Measurements from ENCODE around the gene PODN.

The PODN gene

DNA sequence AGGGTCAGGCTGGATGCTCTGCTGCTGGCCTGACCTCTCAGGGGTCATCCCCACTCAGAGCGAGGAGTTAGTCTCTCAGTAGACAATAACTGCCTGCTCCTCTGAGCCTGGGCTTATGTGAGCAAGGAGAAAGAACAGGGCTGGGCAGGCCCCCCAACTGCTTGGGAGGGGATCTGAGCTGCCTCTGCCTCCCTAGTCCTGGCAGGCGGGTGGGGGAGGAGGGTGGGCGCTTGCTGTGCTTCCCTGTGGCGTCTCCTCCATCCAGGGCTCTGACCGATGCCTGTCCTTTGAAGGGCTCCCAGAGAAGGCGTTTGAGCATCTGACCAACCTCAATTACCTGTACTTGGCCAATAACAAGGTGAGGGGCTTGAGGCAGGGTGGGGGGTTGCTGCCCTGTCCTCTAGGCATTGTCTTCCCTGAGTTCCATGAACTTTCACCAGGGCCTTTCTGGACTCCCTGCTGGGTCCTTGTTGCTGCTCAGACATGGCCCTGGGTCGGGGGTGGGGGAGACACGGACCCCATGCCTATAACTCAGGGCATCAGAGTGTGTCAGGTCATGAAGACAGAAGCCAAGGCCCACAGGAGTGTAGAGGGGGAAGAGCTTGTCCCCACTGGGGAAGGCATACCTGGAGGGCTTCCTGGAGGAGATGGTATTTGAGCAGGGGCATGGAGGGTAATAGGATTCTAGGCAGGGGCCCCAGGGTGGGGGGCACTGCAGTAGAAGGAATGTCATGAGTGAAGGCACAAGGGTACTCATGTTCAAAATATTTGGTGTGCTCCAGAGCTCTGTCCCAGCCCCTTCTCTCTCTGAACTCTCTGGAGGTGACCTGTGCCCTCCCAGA lies 12.5 kb downstream of the PODN start:
- DNase-seq (ENCODE audit: low read depth in 2 of 2) = no peak

DNA sequence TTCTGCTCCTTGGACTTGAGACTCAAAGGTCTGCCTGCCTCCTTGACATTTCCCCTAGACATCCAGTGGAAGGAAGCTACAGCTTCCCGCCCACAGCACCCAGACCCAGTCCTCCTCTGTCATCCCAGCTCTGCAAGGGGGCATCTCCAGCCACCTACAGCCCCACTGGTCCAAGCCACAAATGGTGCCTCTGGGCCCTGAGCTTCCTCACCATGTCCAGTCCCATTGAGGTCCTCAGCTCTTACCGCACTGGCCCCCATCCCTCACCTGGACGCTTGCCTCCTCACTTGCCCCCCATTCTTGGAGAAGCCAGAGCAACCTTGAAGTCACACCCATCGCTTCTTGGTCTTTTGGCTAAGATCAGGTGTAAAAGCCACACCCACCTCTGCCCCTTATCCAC lies 13.2 kb downstream of the PODN start:
- DNase-seq (ENCODE audit: low read depth in 2 of 2) = no peak

DNA sequence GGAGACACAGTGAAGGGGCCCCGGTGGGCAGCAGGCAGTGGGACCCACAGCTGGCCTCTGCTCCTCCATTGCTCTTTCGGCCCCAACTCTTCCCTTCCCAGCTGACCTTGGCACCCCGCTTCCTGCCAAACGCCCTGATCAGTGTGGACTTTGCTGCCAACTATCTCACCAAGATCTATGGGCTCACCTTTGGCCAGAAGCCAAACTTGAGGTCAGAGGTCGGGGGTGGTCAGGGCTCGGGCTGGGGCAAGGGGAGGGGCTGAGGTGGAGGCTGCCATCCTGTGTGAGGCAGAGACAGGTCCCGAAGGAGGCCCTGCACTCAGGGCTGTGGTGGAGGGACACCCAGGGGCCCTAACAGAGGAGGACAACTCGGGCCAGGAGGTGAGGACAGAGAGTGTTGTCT lies 13.7 kb downstream of the PODN start:
- DNase-seq (ENCODE audit: low read depth in 2 of 2) = no peak

DNA sequence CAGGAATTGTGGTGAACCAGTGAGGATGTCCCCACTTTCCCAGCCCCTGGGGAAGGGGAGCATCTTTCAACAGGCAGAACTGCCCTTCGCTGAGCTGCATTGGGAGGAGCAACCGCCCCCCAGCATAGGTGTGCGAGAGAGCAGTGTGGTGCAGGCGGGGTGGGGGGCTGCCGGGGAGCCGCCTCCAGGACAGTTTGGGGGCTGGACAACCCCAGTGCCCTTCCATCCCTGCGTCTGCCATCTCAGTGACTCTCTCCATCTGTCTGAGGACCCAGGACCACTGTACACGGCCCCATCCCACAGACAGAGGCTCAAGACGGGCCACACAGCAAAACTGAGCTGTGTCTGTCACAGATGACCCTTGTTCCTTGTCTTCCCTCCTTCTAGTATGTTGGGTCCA lies 14.2 kb downstream of the PODN start:
- DNase-seq (ENCODE audit: low read depth in 2 of 2) = no peak

DNA sequence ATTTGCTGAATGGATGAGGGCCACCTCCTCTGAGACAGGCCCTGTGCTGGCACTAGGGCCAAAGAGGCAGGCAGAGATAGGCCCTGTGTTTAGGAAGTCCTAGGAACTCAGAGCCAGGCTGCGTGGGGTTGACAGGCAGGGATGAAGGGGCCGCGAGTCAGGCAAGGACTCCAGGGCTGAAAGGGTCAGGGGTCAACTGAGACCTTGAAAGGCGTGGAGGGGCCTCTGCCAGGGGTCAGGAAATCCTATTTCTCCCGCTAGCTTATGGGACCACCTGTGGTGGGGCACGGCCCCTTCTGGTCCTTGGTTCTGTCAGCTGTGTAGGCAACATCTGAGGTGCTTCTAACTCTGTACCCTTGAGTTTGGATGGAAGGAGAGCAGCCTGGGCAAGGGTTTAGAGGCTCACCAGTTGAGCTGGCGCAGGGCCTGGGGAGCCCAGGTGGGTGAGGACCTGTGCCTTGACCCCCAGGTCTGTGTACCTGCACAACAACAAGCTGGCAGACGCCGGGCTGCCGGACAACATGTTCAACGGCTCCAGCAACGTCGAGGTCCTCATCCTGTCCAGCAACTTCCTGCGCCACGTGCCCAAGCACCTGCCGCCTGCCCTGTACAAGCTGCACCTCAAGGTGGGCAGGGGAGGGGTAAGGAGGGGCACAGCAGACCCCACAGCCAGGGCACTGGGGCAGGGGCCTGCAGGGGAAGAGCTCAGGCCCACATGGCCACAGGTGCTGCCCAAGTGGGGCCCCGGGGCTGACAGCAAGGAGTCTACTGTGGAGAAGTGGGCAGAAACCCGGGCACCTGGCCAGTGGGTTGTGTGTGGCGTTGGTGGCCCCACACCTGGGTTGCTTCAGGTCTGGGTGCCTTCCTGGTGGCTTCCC lies 14.9 kb downstream of the PODN start:
- no peak for DNase-seq (ENCODE audit: low read depth in 2 of 2)

DNA sequence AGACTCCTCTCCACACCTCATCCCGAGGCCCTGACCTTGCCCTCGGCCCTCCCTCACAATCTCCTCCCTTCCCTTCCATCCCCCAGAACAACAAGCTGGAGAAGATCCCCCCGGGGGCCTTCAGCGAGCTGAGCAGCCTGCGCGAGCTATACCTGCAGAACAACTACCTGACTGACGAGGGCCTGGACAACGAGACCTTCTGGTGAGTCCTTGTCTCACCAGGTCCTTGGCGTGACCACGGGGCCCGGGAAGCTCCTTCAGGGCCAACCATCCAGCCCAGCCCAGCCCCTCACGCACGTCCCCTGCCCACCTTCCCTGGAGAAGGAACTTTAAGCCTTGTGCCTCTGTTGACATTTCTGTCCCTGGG lies 15.6 kb downstream of the PODN start:
- DNase-seq (ENCODE audit: low read depth in 2 of 2) = no peak

DNA sequence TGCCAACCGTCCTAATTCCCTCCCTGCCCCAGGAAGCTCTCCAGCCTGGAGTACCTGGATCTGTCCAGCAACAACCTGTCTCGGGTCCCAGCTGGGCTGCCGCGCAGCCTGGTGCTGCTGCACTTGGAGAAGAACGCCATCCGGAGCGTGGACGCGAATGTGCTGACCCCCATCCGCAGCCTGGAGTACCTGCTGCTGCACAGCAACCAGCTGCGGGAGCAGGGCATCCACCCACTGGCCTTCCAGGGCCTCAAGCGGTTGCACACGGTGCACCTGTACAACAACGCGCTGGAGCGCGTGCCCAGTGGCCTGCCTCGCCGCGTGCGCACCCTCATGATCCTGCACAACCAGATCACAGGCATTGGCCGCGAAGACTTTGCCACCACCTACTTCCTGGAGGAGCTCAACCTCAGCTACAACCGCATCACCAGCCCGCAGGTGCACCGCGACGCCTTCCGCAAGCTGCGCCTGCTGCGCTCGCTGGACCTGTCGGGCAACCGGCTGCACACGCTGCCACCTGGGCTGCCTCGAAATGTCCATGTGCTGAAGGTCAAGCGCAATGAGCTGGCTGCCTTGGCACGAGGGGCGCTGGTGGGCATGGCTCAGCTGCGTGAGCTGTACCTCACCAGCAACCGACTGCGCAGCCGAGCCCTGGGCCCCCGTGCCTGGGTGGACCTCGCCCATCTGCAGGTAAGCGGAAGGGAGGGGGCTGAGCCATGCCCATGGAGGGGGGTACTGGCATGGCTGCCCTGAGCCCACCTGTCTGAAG lies 16.5 kb downstream of the PODN start:
- DNase-seq (ENCODE audit: low read depth in 2 of 2) = no peak

DNA sequence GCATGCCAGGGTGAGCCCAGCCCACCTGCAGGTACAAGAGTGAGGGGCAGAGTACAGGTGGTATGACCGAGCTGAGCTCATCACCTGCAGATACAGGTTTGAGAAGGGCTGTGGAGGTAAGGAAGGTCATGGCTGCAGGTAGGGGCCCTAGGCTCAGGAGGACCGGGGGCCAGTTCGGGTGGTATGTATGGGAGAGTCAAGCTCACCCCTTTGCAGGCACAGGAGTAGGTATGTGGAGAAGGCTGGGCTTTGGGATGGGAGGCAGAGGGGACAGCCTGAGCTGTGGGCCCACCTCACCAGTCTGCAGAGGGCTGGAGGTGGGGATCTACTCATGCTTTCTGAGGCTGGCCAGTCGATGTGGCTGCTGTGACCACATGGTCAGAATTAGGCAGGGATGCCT lies 17.2 kb downstream of the PODN start:
- no peak for DNase-seq (ENCODE audit: low read depth in 2 of 2)

DNA sequence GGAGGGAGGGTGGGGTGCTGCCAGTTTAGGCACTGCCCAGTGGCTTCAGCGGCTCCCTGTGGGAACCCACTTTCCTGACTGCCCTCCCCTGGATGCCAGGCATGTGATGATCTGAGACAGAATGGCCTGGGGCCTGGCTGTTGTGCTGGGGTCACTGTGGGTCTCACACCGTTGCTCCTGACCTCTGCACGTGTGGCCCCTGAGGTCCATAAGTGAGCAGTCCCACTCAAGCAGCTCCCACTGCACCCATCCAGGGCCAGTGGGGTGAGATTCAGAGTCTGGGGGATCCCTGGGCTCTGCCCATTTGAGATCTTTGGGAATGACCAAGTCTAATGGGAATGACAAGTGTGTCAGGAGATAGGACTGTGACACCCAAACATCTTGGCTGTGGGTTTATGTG lies 18.0 kb downstream of the PODN start:
- DNase-seq (ENCODE audit: low read depth in 2 of 2) = no peak

DNA sequence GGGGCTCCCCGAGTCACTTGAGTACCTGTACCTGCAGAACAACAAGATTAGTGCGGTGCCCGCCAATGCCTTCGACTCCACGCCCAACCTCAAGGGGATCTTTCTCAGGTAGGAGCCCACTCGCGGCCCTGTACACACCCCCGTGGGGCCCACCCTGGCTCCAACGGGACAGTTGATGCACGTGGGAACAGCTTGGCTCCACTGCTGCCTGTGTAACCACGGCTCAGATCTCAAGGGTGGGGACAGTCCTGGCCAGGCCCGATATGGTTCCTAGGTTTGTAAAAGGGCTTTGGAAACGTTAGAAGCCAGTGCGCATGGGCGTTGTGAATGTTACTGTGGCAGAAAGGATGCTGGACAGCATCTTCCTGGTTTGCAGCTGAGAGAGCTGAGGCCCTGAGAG lies 18.8 kb downstream of the PODN start:
- no peak for DNase-seq (ENCODE audit: low read depth in 2 of 2)

DNA sequence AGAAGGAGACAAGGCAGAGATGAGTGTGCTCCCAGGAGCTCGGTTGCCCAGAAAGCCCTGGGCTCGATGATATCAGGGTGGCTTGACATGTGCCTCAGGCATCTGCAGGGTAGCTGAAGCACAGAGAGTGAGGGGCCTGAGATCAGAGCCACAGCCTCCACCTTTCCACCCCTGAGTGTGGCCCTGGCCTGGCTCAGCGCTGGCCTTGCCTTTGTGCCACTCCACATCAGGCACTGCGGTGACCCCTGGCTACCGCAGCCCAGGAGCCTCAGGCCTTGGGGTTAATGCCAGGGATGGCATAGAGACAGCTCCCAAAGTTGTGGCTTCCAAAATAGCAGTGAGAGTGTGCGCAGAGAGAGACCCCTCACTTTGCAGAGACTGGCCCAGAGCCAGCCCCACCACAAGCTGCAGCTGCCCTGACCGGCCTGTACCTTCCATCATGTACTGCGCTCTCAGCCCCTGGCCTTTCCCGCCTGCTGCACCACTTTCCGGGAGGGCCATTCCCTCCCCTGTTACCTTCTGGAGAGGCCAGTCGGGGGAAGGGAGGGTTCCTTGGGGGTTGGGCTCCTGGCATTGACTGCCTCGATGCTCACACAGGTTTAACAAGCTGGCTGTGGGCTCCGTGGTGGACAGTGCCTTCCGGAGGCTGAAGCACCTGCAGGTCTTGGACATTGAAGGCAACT lies 19.5 kb downstream of the PODN start:
- no peak for DNase-seq (ENCODE audit: low read depth in 2 of 2)

DNA sequence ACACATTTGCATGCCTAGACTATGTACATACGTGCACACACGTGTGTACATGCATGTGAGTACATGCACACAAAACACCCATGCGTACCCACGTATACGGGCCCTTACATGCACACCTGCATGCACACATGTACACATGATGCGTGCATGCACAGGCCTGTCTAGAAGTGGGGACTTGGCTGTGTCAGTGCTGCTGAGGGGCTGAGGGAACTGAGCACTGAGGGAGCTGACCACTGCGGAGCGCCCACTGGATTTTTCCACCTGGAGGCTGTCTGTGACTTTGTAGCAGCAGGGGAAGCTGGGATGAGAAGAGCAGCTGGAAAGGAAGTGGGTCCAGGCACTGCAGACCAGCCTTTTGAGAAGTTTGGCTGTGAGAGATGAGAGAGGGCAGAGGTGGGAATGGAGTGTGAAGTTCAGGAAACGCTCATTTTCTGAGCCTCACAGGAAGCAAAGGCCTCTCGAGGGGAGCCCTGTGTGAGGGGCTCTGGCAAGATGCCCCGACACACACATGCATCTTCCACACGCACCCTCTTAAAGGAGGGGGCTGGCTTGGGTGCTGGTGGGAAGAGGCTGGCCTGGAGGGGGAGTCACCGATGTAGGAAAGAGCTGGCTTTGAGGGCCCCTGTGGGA lies 20.9 kb downstream of the PODN start:
- DNase-seq (ENCODE audit: low read depth in 2 of 2) = no peak

DNA sequence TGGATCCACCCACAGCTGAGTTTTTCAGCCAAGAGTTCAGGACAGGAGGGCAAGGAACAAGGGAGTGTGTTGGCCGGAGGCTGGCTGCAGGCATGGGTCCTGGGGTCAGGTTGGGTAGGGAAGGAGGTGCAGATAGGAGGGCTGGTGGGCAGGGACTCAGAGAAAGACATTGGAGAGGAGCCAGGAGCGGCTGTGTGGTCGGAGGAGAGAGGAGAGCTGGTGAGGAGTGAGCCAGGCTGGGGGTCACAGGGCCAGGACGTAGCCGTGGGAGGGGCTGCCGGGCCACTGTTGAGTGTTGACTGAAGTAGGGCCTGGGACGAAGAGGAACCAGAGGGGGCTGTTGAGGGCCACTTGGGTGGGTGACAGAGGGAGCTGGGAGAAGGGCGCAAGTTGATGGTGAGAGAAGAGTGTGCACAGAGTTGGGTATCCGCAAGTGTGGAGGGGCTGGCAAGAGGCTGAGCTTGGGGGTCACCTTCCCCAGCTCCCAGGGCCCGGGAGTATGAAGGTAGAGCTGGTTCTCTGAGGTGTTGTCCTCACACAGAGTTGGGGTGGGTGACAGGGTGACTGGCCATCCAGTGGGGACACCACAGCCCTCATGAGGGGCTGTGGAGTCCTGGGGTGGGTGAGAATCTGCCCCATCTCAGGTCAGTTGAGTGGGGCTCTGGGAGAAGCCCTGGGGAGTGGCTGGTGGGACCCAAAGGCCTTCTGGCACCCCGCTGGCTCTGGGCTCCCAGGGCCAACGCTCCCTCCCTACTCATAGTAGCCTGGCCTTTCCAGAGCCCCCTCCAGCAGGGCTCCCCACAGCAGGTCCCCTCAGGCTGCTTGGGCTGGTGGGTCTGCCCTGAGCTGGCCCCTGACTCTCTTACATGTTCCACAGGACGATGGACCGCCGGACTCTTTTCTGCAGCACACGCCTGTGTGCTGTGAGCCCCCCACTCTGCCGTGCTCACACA lies 21.9 kb downstream of the PODN start:
- no peak for DNase-seq (ENCODE audit: low read depth in 2 of 2)

DNA sequence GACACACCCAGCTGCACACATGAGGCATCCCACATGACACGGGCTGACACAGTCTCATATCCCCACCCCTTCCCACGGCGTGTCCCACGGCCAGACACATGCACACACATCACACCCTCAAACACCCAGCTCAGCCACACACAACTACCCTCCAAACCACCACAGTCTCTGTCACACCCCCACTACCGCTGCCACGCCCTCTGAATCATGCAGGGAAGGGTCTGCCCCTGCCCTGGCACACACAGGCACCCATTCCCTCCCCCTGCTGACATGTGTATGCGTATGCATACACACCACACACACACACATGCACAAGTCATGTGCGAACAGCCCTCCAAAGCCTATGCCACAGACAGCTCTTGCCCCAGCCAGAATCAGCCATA lies 22.6 kb downstream of the PODN start:
- no peak for DNase-seq (ENCODE audit: low read depth in 2 of 2)

DNA sequence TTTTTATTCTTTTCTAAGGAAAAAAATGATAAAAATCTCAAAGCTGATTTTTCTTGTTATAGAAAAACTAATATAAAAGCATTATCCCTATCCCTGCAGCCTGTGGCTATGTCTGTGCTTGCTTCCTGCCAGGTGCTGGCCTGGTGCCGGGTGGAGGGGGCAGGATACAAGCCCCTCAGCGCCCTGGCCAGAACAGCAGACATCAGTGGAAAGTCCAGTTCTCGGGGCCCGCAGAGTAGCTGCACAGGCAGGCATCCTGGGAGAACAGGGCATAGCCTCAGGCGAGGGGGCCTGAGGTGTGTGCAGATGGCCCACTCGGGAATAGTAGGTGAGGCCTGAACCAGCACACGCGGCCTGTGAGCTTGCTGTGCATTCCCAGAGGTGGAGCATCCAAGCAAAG lies 23.4 kb downstream of the PODN start:
- no peak for DNase-seq (ENCODE audit: low read depth in 2 of 2)

DNA sequence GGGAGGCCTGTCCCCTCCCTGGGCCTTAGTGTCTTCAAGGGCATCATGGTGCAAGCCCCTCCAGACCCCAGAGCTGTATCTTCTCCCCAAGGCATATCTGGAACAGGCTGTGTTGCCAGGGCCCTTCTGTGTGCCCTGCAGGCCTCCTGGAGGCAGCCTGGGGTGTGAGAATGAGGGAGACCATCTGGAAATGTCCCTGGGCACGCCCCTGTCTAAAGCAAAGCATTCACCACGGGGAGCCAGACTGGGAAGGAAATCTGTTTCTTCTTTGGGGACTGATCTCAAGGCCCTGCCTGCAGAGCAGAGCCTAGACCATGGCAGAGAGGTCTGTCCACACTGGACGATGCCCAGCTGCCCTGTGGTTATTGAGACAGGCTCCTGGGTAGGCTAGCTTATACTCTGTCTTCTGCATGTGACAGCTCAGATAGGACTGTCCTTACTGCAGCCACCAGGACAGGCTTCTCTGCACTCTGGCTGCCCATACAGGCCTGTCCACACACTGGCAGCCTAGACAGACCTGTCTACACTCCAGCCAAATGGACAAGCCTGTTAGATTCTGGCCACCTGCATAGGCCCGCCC lies 24.6 kb downstream of the PODN start:
- DNase-seq (ENCODE audit: low read depth in 2 of 2) = no peak

DNA sequence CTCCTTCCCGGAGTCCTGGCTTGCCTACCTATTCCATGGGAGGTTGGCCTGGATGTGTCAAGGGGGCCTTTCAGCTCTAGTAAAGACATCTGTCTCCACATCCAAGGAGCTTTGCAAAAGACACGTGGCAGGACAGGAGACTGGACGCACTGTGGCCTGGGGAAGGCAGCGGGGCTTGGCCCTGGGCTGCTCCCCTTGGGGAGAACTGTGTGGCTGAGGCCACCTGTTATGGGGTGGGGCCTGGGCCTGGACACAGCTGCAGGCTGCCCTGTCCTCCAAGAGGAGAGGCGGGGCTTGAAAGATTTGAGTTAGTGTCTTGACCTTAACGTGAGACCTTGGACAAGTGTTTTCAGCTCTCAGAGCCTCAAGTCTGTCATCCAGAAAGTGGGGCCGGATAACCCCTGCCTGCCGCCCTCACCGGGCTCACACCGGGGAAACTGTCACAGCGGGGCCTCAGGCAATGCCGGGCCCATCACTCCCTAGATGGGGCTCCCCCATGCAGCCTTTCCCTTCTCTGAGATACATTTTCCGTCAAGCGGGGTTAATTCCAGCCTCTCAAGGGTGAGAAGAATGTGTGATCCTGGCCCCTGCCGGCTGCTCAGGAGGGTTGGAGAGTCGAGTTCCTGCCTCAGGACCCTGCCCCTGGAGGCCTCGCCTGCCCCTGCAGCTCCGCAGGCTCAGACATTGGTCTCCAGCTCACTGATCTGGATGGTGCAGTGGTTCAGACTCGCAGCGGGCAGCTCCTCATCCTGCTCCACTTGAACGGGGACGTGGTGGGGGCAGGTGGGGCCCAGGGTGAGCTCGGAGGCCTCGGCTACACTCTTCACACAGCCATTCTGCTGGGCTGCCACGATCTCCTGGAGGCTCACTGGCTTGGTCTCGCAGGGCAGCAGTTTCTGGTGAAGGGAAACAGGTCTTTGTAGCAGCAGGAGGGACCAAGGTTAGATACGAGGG lies 25.6 kb downstream of the PODN start:
- no peak for DNase-seq (ENCODE audit: low read depth in 2 of 2)

DNA sequence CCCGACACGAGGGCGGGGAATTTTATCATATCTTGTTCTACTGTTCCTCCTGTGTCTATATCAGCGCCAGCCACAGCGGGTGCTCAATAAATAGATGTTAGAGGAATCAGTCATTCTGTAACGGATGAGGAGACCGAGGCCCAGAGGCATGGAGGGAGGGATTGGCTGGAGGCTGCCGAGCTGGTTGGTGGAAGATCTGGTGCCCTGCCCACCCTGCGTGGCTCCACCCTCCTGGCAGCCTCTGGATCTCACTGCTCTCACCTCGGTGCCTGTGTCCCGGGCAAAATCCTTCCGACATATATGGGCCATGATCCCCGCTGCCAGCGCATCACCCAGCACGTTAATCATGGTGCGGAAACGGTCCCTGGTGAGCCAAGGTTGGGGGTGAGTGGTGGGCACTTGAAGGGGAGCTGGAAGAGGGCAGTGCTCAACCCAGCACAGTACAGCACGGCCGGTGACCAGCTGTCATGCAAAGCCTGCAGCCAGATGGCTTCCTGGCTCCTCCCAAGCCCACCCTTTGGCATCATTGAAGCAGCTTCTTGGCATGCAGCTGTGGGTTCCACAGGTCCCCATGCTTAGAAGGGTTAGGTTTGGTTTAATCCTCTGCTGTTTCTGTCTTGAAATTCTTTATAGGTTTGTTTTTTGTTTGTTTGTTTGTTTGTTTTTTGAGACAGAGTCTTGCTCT lies 26.7 kb downstream of the PODN start:
- no peak for DNase-seq (ENCODE audit: low read depth in 2 of 2)

All from stimulated activated CD8-positive, alpha-beta memory T cell treated with anti-CD3 and anti-CD28 coated beads, Interleukin-2, amount 100 ng/mL, for 48 hours (primary cell).